PC-9 (cell line): ENCODE results near the gene WDR59. TPM values are rescaled to one million over a fixed set of nuclear protein-coding genes. Genes with fewer than 3 reads are reported as not detected.

Source experiments
- BruUV-seq: library from RNA; stranded (reverse); fragments of 400-500 nt; replicated peaks from 2 replicates; lab custom pipeline; 2021; lab: Mats Ljungman, UMichigan
- CTCF ChIA-PET: fragments of 300-600 bp; sonication (Branson Sonifier 250); formaldehyde crosslinking; loops from one replicate; lab custom pipeline; 2022; ENCODE audit warnings: antibody characterized with exemption; lab: Charles Lee
- POLR2A ChIA-PET: fragments of 300-600 bp; sonication (Branson Sonifier 250); formaldehyde crosslinking; loops from one replicate; lab custom pipeline; 2022; ENCODE audit warnings: antibody characterized with exemption; ENCODE audit not compliant: unreplicated experiment; lab: Charles Lee
- DNase-seq, 2 experiments: peaks; one replicate each; pipeline versions ENCODE4 v3.0.0 to v3.0.0-alpha.2; 2015 to 2022; ENCODE audit warnings: mixed read lengths in 1 of 2
- H2AFZ ChIP-seq: fragments of 200-600 bp; sonication (generic); 2 replicates; pipeline ENCODE4 v1.8.1; 2017; ENCODE audit warnings: antibody characterized with exemption
- H3F3A ChIP-seq: fragments of 200-600 bp; sonication (generic); 2 replicates; pipeline ENCODE4 v1.8.1; 2017; ENCODE audit warnings: antibody characterized with exemption, mild to moderate bottlenecking, low read depth; ENCODE audit not compliant: insufficient read depth
- H3K27ac ChIP-seq: fragments of 200-600 bp; sonication (generic); 2 replicates; pipeline ENCODE4 v1.6.1; 2016; ENCODE audit warnings: mixed run types
- H3K27me3 ChIP-seq: fragments of 200-600 bp; sonication (generic); 2 replicates; pipeline ENCODE4 v1.6.1; 2016; ENCODE audit warnings: low read depth, mixed run types; ENCODE audit not compliant: insufficient read depth
- H3K36me3 ChIP-seq: fragments of 200-600 bp; sonication (generic); 2 replicates; pipeline ENCODE4 v1.6.1; 2016; ENCODE audit warnings: low read depth, mixed run types
- H3K4me1 ChIP-seq: fragments of 200-600 bp; sonication (generic); replicated peaks from 2 replicates; pipeline ENCODE4 v1.6.1; 2016; ENCODE audit warnings: mixed run types; ENCODE audit not compliant: insufficient read depth
- H3K4me2 ChIP-seq: fragments of 200-600 bp; sonication (generic); 2 replicates; pipeline ENCODE4 v1.6.1; 2017; ENCODE audit warnings: mixed run types
- H3K4me3 ChIP-seq: fragments of 200-600 bp; sonication (generic); 2 replicates; pipeline ENCODE4 v1.6.1; 2016; ENCODE audit warnings: mixed run types
- H3K79me2 ChIP-seq: fragments of 200-600 bp; sonication (generic); 2 replicates; pipeline ENCODE4 v1.6.1; 2017; ENCODE audit warnings: low read depth, mixed run types
- H3K9me2 ChIP-seq: fragments of 200-600 bp; sonication (generic); 2 replicates; pipeline ENCODE4 v1.8.1; 2017; ENCODE audit warnings: mild to moderate bottlenecking; ENCODE audit not compliant: insufficient read depth
- H3K9me3 ChIP-seq: fragments of 200-600 bp; sonication (generic); 2 replicates; pipeline ENCODE4 v1.8.1; 2016; ENCODE audit warnings: low read depth; ENCODE audit not compliant: insufficient read depth
- H4K20me1 ChIP-seq: fragments of 200-600 bp; sonication (generic); 2 replicates; pipeline ENCODE4 v1.8.1; 2017; ENCODE audit not compliant: insufficient read depth
- EZH2 ChIP-seq: fragments of 200-600 bp; sonication (generic); IDR thresholded peaks from 2 replicates; pipeline ENCODE4 v1.8.0; 2017; ENCODE audit warnings: antibody characterized with exemption, low read depth
- intact Hi-C: fragments of 100-400 bp; cut with micrococcal nuclease; formaldehyde crosslinking; loops from one replicate; pipeline ENCODE4 v1.10.0; 2022; ENCODE audit not compliant: unreplicated experiment
- total RNA-seq: library from RNA; stranded (reverse); gene quantifications from 2 replicates; pipeline ENCODE4 v1.2.3, GENCODE V29; 2021
- TF ChIP-seq, protein P1 (sequence below): fragments of 200-600 bp; sonication (generic); conservative IDR thresholded peaks from 2 replicates; pipeline ENCODE4 v1.6.1; 2017; ENCODE audit warnings: mixed run types, antibody characterized with exemption, mild to moderate bottlenecking, moderate library complexity

Gene WDR59
- total RNA-seq, 1 experiment from 2014 or later: 97.1 TPM

DNA sequence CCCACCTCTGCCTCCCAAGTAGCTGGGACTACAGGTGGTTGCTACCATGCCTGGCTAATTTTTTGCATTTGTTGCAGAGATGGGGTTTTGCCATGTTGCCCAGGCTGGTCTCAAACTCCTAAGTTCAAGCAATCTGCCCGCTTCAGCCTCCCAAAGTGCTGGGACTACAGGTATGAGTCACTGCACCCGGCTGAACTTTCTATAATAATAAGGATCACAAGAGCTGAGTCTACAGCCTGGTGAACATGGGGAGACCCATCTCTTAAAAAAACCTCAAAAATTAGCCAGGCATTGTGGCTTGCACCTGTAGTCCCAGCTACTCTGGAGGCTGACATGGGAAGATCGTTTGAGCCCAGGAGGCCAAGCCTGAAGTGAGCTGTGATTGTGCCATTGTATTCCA is 53.5 kb downstream of the WDR59 start:
- no TSS peak for BruUV-seq
- peaks cover 17% of the 10 kb centered on the region for H3K36me3 ChIP-seq
- TF ChIP-seq EZH2: no peak
- TF ChIP-seq, protein P1, sequence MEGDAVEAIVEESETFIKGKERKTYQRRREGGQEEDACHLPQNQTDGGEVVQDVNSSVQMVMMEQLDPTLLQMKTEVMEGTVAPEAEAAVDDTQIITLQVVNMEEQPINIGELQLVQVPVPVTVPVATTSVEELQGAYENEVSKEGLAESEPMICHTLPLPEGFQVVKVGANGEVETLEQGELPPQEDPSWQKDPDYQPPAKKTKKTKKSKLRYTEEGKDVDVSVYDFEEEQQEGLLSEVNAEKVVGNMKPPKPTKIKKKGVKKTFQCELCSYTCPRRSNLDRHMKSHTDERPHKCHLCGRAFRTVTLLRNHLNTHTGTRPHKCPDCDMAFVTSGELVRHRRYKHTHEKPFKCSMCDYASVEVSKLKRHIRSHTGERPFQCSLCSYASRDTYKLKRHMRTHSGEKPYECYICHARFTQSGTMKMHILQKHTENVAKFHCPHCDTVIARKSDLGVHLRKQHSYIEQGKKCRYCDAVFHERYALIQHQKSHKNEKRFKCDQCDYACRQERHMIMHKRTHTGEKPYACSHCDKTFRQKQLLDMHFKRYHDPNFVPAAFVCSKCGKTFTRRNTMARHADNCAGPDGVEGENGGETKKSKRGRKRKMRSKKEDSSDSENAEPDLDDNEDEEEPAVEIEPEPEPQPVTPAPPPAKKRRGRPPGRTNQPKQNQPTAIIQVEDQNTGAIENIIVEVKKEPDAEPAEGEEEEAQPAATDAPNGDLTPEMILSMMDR: no peak
- no peak overlapping the region for H3K4me3 ChIP-seq
- no peaks in the 10 kb centered on the region for H3K4me1 ChIP-seq
- H3K27me3 ChIP-seq: no peaks in the 10 kb centered on the region
- intact Hi-C loops: no loop called here
- H3F3A ChIP-seq: 0 out of 2 replicates have a peak, but pooled peaks cover 3% of the 10 kb centered on the region
- POLR2A ChIA-PET: interaction anchor here (0.6 kb wide), 1 partner anchor 319 kb away, joined by 3 read pairs; no protein-coding TSS in a partner anchor
- peaks cover 16% of the 10 kb centered on the region; the same call in 1 of the 2 replicates for H4K20me1 ChIP-seq
- H3K27ac ChIP-seq: no peak overlapping the region
- no peaks in the 10 kb centered on the region for H3K79me2 ChIP-seq
- H2AFZ ChIP-seq: no peak overlapping the region
- DNase-seq: no peak
- CTCF ChIA-PET: no interaction called here
- no peak overlapping the region for H3K4me2 ChIP-seq
- no peaks in the 10 kb centered on the region for H3K9me2 ChIP-seq
- H3K9me3 ChIP-seq: no peaks in the 10 kb centered on the region

DNA sequence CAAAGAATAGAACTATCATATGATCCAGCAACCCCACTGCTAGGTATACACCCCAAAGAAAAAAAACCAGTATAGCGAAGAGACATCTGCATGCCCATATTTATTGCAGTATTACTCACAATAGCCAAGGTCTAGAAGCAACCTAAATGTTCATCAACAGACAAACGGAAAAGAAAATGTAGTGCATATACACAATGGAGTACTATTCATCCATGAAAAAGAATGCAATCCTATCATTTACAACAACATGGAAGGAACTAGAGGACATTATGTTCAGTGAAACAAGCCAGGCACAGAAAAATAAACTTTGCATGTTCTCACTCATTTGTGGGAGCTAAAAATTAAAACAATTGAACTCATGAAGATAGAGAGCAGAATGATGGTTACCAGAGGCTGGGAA is 55.3 kb downstream of the WDR59 start:
- Histone ChIP-seq H3K79me2 (no peaks in the 10 kb centered on the region), H3K36me3 (peaks cover 14% of the 10 kb centered on the region), H3K4me1 (no peaks in the 10 kb centered on the region), H3K27ac (no peak overlapping the region), H3F3A (0 out of 2 replicates have a peak, but pooled peaks cover 3% of the 10 kb centered on the region), H3K4me3 (no peak overlapping the region), H3K9me3 (no peaks in the 10 kb centered on the region), H3K4me2 (no peak overlapping the region), H3K9me2 (no peaks in the 10 kb centered on the region), H2AFZ (no peak overlapping the region), H4K20me1 (peaks cover 16% of the 10 kb centered on the region; the same call in 1 of the 2 replicates), H3K27me3 (no peaks in the 10 kb centered on the region)
- intact Hi-C loops: no loop called here
- no peak for DNase-seq
- no TSS peak for BruUV-seq
- POLR2A ChIA-PET: no interaction called here
- TF ChIP-seq, protein P1: no peak
- TF ChIP-seq EZH2: no peak
- CTCF ChIA-PET: no interaction called here

DNA sequence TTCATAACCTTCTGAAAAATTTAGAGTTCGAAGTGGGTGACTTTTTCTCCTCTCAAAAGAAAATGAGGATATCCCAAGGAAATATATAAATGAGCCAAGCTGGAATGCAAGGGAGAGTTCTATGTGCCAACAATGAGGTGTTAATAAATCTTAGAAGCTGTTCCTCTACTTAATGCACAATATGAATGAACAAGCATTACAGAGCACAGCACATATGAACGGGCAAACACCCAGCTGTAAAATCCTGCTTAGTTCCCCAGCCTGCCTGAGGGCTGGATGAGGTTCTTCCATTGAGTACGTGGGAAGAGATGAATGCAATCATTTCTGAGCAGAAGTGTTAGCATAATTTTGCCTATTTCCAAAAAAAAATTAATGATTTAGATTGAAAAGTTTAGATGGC is 58.1 kb downstream of the WDR59 start:
- ChIA-PET CTCF (no interaction called here), POLR2A (no interaction called here)
- no peak overlapping the region for H3K27ac ChIP-seq
- TF ChIP-seq, protein P1: no peak
- TF ChIP-seq EZH2: no peak
- intact Hi-C loops: no loop called here
- no TSS peak for BruUV-seq
- no peak overlapping the region for H3K4me2 ChIP-seq
- no peaks in the 10 kb centered on the region for H3F3A ChIP-seq
- no peak for DNase-seq
- peaks cover 13% of the 10 kb centered on the region; the same call in 1 of the 2 replicates for H4K20me1 ChIP-seq
- H3K9me2 ChIP-seq: no peaks in the 10 kb centered on the region
- H3K36me3 ChIP-seq: peaks cover 19% of the 10 kb centered on the region
- H3K9me3 ChIP-seq: no peaks in the 10 kb centered on the region
- no peak overlapping the region for H2AFZ ChIP-seq
- H3K4me1 ChIP-seq: no peaks in the 10 kb centered on the region
- no peak overlapping the region for H3K4me3 ChIP-seq
- no peaks in the 10 kb centered on the region for H3K79me2 ChIP-seq
- H3K27me3 ChIP-seq: no peaks in the 10 kb centered on the region
